HG03439 (cell line): ENCODE data around the gene RRH.

Experiments used
- ATAC-seq: cut with Tn5 transposase; IDR thresholded peaks from one replicate; pipeline ENCODE4 v1.9.1; 2021; ENCODE audit warnings: mild to moderate bottlenecking, moderate library complexity; ENCODE audit not compliant: unreplicated experiment

Gene RRH

GRCh38 chr4:109879636-109880314, 52.0 kb downstream of the RRH start:
- no peak for ATAC-seq

GRCh38 chr4:109886303-109886702, 58.5 kb downstream of the RRH start:
- no peak for ATAC-seq

- ATAC-seq = no peak
Measured at GRCh38 chr4:109887071-109887470, 59.3 kb downstream of the RRH start.

GRCh38 chr4:109890076-109890475, 62.3 kb downstream of the RRH start:
- ATAC-seq = no peak
